NCI-H2171 (cell line): ENCODE measurements around the gene INPP1.

Experiments used
- DNase-seq: peaks from one replicate; lab custom pipeline; 2025; lab: John Stamatoyannopoulos, UW

Gene INPP1

GRCh38 chr2:190409616-190410015 lies 66.2 kb downstream of the INPP1 start:
- no peak for DNase-seq

- no peak for DNase-seq
Observed at GRCh38 chr2:190410166-190410565, 66.8 kb downstream of the INPP1 start.

- DNase-seq = no peak
Observed at GRCh38 chr2:190412966-190413365, 69.6 kb downstream of the INPP1 start.

- DNase-seq = no peak
Observed at GRCh38 chr2:190413421-190413820, 70.0 kb downstream of the INPP1 start.

GRCh38 chr2:190415251-190415650 lies 71.9 kb downstream of the INPP1 start:
- DNase-seq = no peak

- DNase-seq = no peak
Observed at GRCh38 chr2:190415794-190416775, 72.7 kb downstream of the INPP1 start.

- no peak for DNase-seq
Observed at GRCh38 chr2:190417045-190417842, 73.9 kb downstream of the INPP1 start.

- no peak for DNase-seq
Observed at GRCh38 chr2:190418727-190419126, 75.3 kb downstream of the INPP1 start.

GRCh38 chr2:190420801-190421200 lies 77.4 kb downstream of the INPP1 start:
- peak; percentile 17 for DNase-seq
